Putamen (tissue), 1 donor: ENCODE results near the gene DHRS1.

Source experiments
- DNase-seq: peaks from one replicate; pipeline ENCODE4 v3.0.0-alpha.2; 2016; ENCODE audit warnings: low spot score

DHRS1 gene

DNA sequence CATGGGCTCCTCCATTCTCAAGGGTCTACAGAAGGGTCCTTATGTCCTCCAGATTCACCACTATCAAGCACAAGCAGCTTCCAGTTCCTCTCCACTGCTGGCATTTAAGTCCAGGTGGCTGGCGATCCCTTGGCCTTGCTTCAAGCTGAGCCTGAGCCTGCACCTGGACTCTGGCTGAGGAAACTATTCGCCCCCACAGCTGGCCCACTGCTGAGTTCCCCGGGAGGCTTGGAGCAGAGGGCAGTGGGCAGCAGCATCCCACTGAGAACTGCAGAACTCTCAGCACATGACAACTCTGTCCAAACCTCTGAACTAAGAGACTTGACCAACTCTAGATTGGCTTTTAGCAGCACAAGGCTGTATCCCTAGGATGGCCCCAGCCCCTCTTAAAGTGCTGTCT, 16.8 kb downstream of the DHRS1 start:
- DNase-seq = no peak

DNA sequence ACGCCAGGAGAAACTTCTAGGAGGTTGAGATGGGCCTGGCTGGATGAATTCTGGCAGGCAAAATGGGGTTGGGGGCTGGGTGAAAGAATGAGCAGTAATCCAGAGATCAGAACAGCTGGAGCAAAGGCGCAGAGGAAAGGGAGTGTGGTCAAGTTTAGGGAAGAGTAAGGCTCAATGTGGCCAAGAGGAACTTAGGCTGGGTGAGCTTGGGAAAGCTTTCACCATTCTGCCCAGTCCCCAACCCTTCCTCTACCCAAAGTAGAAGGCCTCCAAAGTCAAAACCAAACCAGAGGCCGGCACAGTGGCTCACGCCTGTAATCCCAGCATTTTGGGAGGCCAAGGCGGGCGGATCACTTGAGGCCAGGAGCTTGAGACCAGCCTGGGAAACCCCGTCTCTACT, 17.9 kb downstream of the DHRS1 start:
- DNase-seq = no peak

DNA sequence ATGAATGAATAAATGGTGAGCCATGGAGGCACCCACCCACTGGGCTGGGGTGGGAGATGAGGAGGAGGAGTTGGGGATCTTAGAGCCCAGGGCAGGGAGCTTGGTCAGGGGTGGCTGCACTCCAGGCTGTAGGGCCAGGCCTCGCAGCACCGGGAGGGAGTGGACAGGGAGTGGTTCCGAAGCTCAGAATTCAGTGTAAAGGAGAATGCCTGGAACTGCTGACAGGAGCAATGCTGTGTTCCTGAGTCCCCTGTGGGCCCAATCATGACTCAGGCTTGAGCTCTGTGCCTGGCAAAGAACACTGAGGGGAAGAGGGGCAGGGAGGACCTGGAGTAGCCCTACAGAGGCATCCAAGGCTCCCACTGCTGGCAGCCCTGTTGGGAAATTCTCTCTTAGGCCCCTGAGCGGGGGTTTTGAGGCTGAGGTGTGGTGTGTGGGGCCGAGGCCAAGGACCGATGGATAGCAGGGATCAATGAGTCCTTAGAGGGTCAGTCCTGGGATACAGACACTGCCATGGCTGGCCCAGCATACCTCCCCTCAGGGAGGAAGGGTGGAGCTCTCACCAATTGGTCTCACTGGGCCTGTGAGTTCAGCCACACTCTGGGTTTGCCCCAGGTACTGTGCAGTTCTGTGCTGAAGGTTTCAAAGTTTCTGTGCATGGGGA, 18.7 kb downstream of the DHRS1 start:
- no peak for DNase-seq

GRCh38 chr14:24279301-24280186, 20.0 kb downstream of the DHRS1 start:
- DNase-seq = peak; percentile 62

DNA sequence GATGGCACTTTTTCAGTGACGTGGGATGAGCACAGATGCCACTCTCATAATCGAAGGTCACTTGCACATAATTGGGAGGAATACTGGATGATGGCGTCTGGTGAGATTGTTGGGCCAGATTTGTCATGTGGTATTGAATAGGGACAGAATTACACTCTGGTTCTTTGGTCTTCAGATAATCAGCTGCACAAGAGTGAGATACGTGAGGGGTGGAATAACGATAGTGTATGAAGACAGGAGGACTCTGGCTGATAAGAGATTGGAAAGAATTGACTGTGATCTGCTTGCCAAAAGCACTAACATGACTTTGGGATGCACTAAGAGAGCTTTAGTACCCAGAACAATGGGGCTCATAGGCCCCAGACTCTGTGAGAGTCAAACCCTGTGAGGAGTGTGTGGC, 21.2 kb downstream of the DHRS1 start:
- no peak for DNase-seq

GRCh38 chr14:24277606-24278321, 21.8 kb downstream of the DHRS1 start:
- DNase-seq = no peak

DNA sequence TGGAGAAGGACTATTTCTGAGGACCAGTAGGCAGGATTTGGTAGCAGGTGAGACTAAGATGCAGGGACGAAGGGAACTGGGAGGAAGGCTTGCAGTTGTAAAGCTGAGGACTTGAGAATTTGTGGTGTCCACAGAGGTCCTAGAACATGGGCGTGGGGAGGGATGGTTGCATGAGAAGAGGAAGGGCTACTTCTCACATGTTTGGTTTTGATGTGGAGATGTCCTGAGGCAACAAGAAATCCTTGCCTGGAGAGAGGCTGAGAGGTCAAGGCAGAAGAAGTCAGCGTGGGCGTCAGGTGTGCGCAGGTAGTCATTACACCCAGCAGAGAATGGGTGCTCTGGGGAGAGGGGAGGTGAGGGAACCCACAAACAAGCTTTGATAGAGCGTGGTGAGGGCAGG, 22.5 kb downstream of the DHRS1 start:
- DNase-seq = no peak

DNA sequence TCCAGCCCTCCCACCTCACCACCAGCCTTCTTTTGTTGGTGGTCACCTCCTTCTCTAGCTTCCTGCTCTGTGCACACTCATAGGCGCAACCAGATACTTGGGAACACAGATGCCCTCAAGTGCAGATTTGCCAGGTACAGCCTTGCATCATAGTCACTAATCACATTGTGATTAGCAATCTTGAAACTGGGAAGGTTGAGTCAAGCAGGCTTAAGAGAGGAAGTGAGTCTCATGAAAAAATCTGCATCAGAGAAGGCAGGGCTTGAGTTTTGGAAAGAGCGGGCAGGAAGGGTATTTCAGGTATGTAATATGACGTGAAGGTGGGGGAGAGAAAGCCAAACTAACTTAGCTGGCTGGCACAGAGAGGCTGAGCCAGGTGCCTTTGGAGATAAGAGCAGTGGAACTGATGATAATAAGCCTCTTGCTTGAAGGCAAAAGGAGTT, 25.5 kb downstream of the DHRS1 start:
- no peak for DNase-seq

DNA sequence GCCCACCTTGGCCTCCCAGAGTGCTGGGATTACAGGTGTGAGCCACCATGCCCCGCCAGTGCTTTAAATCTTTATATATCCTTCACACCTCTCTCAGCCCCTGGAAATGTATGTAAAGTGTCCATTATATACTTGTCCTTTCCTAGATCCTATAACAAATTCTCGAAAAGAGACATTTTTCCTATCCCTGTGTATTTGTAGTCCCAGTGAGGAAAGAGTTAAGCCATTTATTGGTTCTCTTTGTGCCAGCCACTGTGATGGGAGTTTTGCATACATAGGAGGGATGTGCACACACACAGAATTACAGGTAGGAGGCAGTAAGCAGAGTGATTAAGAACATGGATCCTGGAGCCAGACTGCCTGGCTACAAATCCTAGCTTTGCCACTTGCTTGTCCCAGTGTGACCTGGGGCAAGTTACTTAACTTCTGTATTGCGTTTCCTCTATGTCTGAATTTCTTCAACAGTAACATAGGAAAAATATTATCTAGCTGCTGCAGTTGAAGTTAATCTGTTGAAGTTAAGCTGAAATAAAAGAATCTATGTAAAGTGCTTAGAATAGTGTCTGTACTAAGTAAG, 26.1 kb downstream of the DHRS1 start:
- DNase-seq = no peak

DNA sequence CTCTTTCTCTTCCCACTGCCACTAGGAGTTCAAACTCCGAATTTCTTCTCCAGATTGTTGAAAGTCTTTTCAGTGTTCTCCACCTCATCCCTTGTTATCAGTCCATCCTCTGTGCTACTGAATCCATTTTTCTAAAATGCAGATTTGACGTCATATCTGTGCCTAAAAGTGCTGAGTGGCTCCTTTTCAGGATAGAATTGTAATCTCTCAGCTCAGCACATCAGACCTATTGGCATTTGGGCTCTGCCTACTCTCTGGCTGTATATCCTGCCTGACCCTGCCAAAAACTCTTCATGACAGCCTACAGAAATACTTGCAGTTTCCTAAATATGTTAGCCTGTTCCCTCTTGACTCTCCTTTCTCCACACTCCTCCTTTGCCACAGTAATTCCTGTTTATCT, 27.1 kb downstream of the DHRS1 start:
- no peak for DNase-seq

DNA sequence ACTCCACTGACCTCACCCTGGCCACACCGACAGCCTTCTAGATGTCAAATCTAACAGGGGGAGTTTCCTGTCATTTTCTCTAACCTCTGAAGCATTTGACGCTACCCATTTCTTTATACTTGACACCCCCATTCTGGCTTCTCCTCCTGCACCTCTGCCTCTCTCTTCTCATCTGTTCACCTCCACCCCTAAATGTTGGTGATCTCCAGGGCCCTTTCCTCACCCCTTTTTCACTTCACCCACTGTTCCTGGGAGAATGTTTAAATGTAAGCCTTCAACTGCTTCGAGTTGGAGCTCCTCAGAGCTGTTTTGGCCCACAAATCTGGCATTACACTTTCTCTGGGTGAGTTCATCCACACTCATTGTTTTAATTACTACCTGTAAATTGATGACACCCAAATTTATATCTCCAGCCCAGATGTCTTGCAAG, 27.7 kb downstream of the DHRS1 start:
- no peak for DNase-seq

GRCh38 chr14:24271134-24271833, 28.3 kb downstream of the DHRS1 start, which contains the start of gene RABGGTA:
TSS of gene RABGGTA (minus strand) at chr14:24271597. CDS start at chr14:24271115, 482 bp downstream.
- peak; percentile 87 for DNase-seq

GRCh38 chr14:24270537-24271133, 28.9 kb downstream of the DHRS1 start:
- DNase-seq = no peak

GRCh38 chr14:24269910-24270536, 29.6 kb downstream of the DHRS1 start:
- DNase-seq = no peak

DNA sequence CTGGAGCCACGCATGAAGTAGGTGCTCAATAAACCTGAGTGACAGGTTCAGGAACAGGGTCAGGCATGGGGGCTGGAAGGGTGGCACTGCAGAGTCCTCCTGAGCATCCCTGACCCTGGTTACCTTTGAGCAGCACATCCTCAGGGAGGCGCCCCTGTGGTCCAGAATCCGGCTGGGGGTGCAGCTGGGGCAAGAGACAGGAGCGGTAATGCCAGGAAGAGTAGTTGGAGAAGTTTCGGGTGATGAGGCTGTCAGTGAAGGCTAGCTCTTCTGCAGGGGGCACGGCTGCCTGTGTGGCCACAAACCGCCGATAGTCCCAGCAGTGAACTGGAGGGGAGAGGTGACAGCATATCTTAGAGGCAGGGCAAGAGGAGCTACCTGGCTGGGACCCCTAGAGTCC, 30.2 kb downstream of the DHRS1 start:
- DNase-seq = no peak

DNA sequence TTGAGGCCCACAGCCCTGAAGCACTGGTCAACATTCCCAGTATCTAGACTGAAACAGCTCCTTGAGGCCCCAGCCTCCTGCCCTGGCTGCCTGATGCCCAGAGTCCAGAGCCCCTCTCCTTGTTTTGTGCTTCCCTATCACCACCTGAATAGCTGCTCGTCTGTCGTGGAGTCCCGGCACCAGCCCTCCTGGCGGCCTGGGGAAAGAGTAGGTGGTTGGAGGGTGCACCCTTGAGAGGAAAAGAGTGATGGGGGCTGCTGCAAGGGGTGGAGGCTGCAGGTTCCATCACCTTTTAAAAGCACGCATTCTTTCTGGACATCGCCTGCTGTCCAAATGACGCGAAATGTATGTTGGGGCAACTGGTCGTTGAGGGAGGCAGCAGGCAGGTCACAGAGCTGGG, 31.4 kb downstream of the DHRS1 start:
- DNase-seq = no peak

GRCh38 chr14:24267516-24267915, 32.1 kb downstream of the DHRS1 start:
- no peak for DNase-seq

- no peak for DNase-seq
Observed at GRCh38 chr14:24266344-24267244, 33.0 kb downstream of the DHRS1 start.

- no peak for DNase-seq
Observed at GRCh38 chr14:24264298-24264697, 35.3 kb downstream of the DHRS1 start.

DNA sequence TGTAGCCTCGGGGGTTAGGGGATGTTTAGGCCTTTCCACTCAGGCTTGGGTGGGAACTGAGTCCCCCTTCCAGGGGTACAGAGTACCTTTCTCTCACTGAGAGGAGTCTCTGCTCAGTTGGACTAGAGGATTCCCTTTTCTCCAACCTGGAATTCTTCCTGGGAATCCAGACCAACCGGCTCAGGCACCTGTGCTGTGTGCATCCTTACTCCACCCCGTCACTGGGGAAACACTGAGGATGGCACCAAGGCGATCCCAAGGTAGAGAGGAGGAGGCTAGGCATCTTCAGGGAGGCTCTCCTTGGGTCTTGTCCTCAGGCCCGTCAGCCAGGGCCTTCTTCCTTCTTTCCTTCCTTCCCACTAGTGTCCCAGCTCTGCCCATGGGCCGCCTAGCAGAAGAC, 35.7 kb downstream of the DHRS1 start:
- DNase-seq = no peak
